Colonic mucosa (tissue), 4 donors: Measurements from ENCODE around the gene PEX11G. TPM values are rescaled to one million over a fixed set of nuclear protein-coding genes. Genes with fewer than 3 reads are reported as not detected.

Source experiments
- DNase-seq: peaks from one replicate; pipeline ENCODE4 v3.0.0-alpha.2; 2020
- H3K27ac ChIP-seq: fragments of 200-600 bp; one replicate; pipeline ENCODE4 v1.8.0; 2021
- H3K27me3 ChIP-seq: fragments of 200-600 bp; one replicate; pipeline ENCODE4 v1.8.0; 2021
- H3K36me3 ChIP-seq: fragments of 200-600 bp; one replicate; pipeline ENCODE4 v1.8.0; 2021
- H3K4me1 ChIP-seq: fragments of 200-600 bp; one replicate; pipeline ENCODE4 v1.8.0; 2021; ENCODE audit warnings: mild to moderate bottlenecking
- H3K4me3 ChIP-seq: fragments of 200-600 bp; one replicate; pipeline ENCODE4 v1.8.0; 2021
- H3K9ac ChIP-seq, 2 donors: one replicate each; pipeline ENCODE4 v1.7.0; 2013; ENCODE audit warnings: control low read depth in 2 of 2, low read depth in 2 of 2, low read length in 2 of 2
- H3K9me3 ChIP-seq: fragments of 200-600 bp; one replicate; pipeline ENCODE4 v1.8.0; 2021
- CTCF ChIP-seq: fragments of 200-600 bp; IDR thresholded peaks from one replicate; pipeline ENCODE4 v1.8.0; 2022; ENCODE audit warnings: antibody characterized with exemption, mild to moderate bottlenecking
- intact Hi-C: fragments of 100-400 bp; cut with DNase I; formaldehyde crosslinking; loops from one replicate; pipeline ENCODE4 v1.14.1; 2022
- total RNA-seq, 2 donors: library from RNA; stranded (reverse); fragmentation: NEBNext Ultra II Directional in 1 of 2; extraction: Animal tissue kit (Norgen Biotek cat#: 25700) in 1 of 2; gene quantifications; one replicate each; pipeline ENCODE4 v1.2.1, GENCODE V29; 2021
- donor health status: healthy.
- donor health status: DM: no; HTN: no; CAD: no.
- donor health status: DM: no; HTN: no; CAD: no.

PEX11G gene
- total RNA-seq, 2 donors from 2014 or later, result 5.7 to 6.6 TPM

- TF ChIP-seq CTCF, result no peak
- no peak overlapping the region for H3K4me3 ChIP-seq
- no peaks in the 10 kb centered on the region for H3K27me3 ChIP-seq
- no peaks in the 10 kb centered on the region for H3K9me3 ChIP-seq
- intact Hi-C loops, result no loop called here
- no peak for DNase-seq
- peaks cover 10% of the 10 kb centered on the region for H3K4me1 ChIP-seq
- no peak overlapping the region for H3K27ac ChIP-seq
- H3K36me3 ChIP-seq, result no peaks in the 10 kb centered on the region
- no peak overlapping the region for H3K9ac ChIP-seq
Observed at GRCh38 chr19:7519361-7520130, 30.7 kb upstream of the PEX11G start.

GRCh38 chr19:7516878-7517277 lies 28.0 kb upstream of the PEX11G start:
- DNase-seq, result no peak

GRCh38 chr19:7516333-7516732 lies 27.5 kb upstream of the PEX11G start:
- Histone ChIP-seq H3K9me3 (no peaks in the 10 kb centered on the region), H3K4me1 (no peaks in the 10 kb centered on the region), H3K4me3 (peak overlapping the region; percentile 67), H3K27me3 (no peaks in the 10 kb centered on the region), H3K9ac (peak overlapping the region; percentile 70 to 87), H3K36me3 (no peaks in the 10 kb centered on the region), H3K27ac (no peak overlapping the region)
- intact Hi-C loops, result no loop called here
- DNase-seq, result no peak
- no peak for TF ChIP-seq CTCF

More at GRCh38 chr19:7516878-7517277, 28.0 kb upstream of the PEX11G start:
- peak overlapping the region; percentile 70 to 87 for H3K9ac ChIP-seq
- no peaks in the 10 kb centered on the region for H3K9me3 ChIP-seq
- H3K27ac ChIP-seq, result no peak overlapping the region
- H3K36me3 ChIP-seq, result no peaks in the 10 kb centered on the region
- no peak for TF ChIP-seq CTCF
- intact Hi-C loops, result no loop called here
- H3K4me3 ChIP-seq, result peak overlapping the region; percentile 67
- H3K4me1 ChIP-seq, result peaks cover 2% of the 10 kb centered on the region
- no peaks in the 10 kb centered on the region for H3K27me3 ChIP-seq

GRCh38 chr19:7515645-7516151 lies 26.9 kb upstream of the PEX11G start, which contains the start of gene ZNF358:
Gene ZNF358, plus strand, starts transcription at chr19:7516103. Its CDS starts 3,140 bp downstream, at chr19:7519243.
- Histone ChIP-seq H3K27ac (peak within 1 kb of the TSS; percentile 76), H3K9me3 (no peaks in the 10 kb centered on the region), H3K4me1 (no peaks in the 10 kb centered on the region), H3K4me3 (peak within 1 kb of the TSS; percentile 67), H3K36me3 (no peaks in the 10 kb centered on the region), H3K9ac (peak within 1 kb of the TSS; percentile 70 to 87), H3K27me3 (no peaks in the 10 kb centered on the region)
- DNase-seq, result peak; percentile 79
- TF ChIP-seq CTCF, result no peak
- intact Hi-C loops, result no loop called here

GRCh38 chr19:7515110-7515644 lies 26.3 kb upstream of the PEX11G start:
- Histone ChIP-seq H3K9me3 (no peaks in the 10 kb centered on the region), H3K27me3 (no peaks in the 10 kb centered on the region), H3K9ac (peak overlapping the region in 1 of 2 donors; percentile 42), H3K4me3 (no peak overlapping the region), H3K27ac (peak overlapping the region; percentile 76), H3K36me3 (no peaks in the 10 kb centered on the region), H3K4me1 (no peaks in the 10 kb centered on the region)
- peak; percentile 45 for DNase-seq
- TF ChIP-seq CTCF, result no peak
- intact Hi-C loops, result no loop called here
